Chondrocyte (in vitro differentiated cells): ENCODE data around the gene CAMK2B. TPM values are rescaled to one million over a fixed set of nuclear protein-coding genes. Genes with fewer than 3 reads are reported as not detected.

Experiments
- DNase-seq: peaks from one replicate; pipeline ENCODE4 v3.0.0; 2021; ENCODE audit warnings: mixed read lengths, low spot score
- H3K27ac Mint-ChIP-seq: one replicate; pipeline ENCODE4 v1.8.0; 2021; ENCODE audit warnings: mild to moderate bottlenecking, moderate library complexity, mixed read lengths; ENCODE audit not compliant: unreplicated experiment
- H3K27me3 Mint-ChIP-seq: 2 replicates; pipeline ENCODE4 v1.8.0; 2021; ENCODE audit warnings: low read depth, mixed read lengths
- H3K36me3 Mint-ChIP-seq: 2 replicates; pipeline ENCODE4 v1.8.0; 2021; ENCODE audit warnings: low read depth, mixed read lengths
- H3K4me1 Mint-ChIP-seq: 2 replicates; pipeline ENCODE4 v1.8.0; 2021; ENCODE audit warnings: low read depth, mild to moderate bottlenecking, mixed read lengths
- H3K4me3 Mint-ChIP-seq: one replicate; pipeline ENCODE4 v1.8.0; 2021; ENCODE audit warnings: mild to moderate bottlenecking, moderate library complexity, mixed read lengths; ENCODE audit not compliant: unreplicated experiment
- H3K9me3 Mint-ChIP-seq: 2 replicates; pipeline ENCODE4 v1.8.0; 2021; ENCODE audit warnings: low read depth, mixed read lengths
- CTCF ChIP-seq: fragments of 200-600 bp; sonication (generic); IDR thresholded peaks from 2 replicates; pipeline ENCODE4 v1.5.0; 2021; ENCODE audit warnings: antibody characterized with exemption, mild to moderate bottlenecking, moderate library complexity
- total RNA-seq: library from RNA; stranded (reverse); gene quantifications from 3 replicates; pipeline ENCODE4 v1.2.1, GENCODE V29; 2021

The CAMK2B gene
- total RNA-seq, 1 donor from 2014 or later, result 0.27 TPM

- Mint-ChIP-seq H3K4me3 (no peak overlapping the region), H3K4me1 (peaks cover 7% of the 10 kb centered on the region), H3K9me3 (no peaks in the 10 kb centered on the region), H3K27me3 (peaks cover 25% of the 10 kb centered on the region), H3K27ac (no peak overlapping the region), H3K36me3 (peaks cover 2% of the 10 kb centered on the region)
- no peak for TF ChIP-seq CTCF
- DNase-seq, result no peak
These were observed 3.6 kb downstream of the CAMK2B start for GRCh38 chr7:44321796-44322195.

- Mint-ChIP-seq H3K4me1 (peaks cover 5% of the 10 kb centered on the region), H3K9me3 (peaks cover 2% of the 10 kb centered on the region), H3K4me3 (no peak overlapping the region), H3K36me3 (peaks cover 4% of the 10 kb centered on the region), H3K27me3 (peaks cover 23% of the 10 kb centered on the region), H3K27ac (no peak overlapping the region)
- no peak for DNase-seq
- TF ChIP-seq CTCF, result no peak
These were observed 4.5 kb downstream of the CAMK2B start for GRCh38 chr7:44320794-44321371.

- peaks cover 6% of the 10 kb centered on the region for H3K9me3 Mint-ChIP-seq
- no peak for TF ChIP-seq CTCF
- no peak overlapping the region for H3K4me3 Mint-ChIP-seq
- no peak overlapping the region for H3K27ac Mint-ChIP-seq
- H3K4me1 Mint-ChIP-seq, result peaks cover 2% of the 10 kb centered on the region
- peaks cover 4% of the 10 kb centered on the region for H3K36me3 Mint-ChIP-seq
- DNase-seq, result no peak
- peaks cover 25% of the 10 kb centered on the region for H3K27me3 Mint-ChIP-seq
These were observed 5.3 kb downstream of the CAMK2B start for GRCh38 chr7:44320141-44320540.

- TF ChIP-seq CTCF, result no peak
- no peak for DNase-seq
- H3K27me3 Mint-ChIP-seq, result peaks cover 13% of the 10 kb centered on the region
- no peak overlapping the region for H3K4me3 Mint-ChIP-seq
- no peak overlapping the region for H3K27ac Mint-ChIP-seq
- peaks cover 6% of the 10 kb centered on the region for H3K9me3 Mint-ChIP-seq
- H3K36me3 Mint-ChIP-seq, result peaks cover 4% of the 10 kb centered on the region
- no peaks in the 10 kb centered on the region for H3K4me1 Mint-ChIP-seq
These were observed 7.1 kb downstream of the CAMK2B start for GRCh38 chr7:44318332-44318731.

GRCh38 chr7:44315301-44315903 is 10.0 kb downstream of the CAMK2B start:
- Mint-ChIP-seq H3K4me1 (no peaks in the 10 kb centered on the region), H3K4me3 (no peak overlapping the region), H3K36me3 (peaks cover 4% of the 10 kb centered on the region), H3K9me3 (peaks cover 6% of the 10 kb centered on the region), H3K27me3 (peaks cover 12% of the 10 kb centered on the region), H3K27ac (no peak overlapping the region)
- DNase-seq, result no peak
- no peak for TF ChIP-seq CTCF
